GM18868 (cell line): ENCODE measurements around the gene DLG2.
"Not testable (repeated sequence)": the region's sequence is repeated elsewhere in the genome, so short reads cannot be mapped to it uniquely, and the experiment has no call there.

ENCODE experiments used
- ATAC-seq: cut with Tn5 transposase; IDR thresholded peaks from one replicate; pipeline ENCODE4 v1.9.1; 2021; ENCODE audit warnings: mild to moderate bottlenecking, moderate library complexity; ENCODE audit not compliant: unreplicated experiment

The DLG2 gene

DNA sequence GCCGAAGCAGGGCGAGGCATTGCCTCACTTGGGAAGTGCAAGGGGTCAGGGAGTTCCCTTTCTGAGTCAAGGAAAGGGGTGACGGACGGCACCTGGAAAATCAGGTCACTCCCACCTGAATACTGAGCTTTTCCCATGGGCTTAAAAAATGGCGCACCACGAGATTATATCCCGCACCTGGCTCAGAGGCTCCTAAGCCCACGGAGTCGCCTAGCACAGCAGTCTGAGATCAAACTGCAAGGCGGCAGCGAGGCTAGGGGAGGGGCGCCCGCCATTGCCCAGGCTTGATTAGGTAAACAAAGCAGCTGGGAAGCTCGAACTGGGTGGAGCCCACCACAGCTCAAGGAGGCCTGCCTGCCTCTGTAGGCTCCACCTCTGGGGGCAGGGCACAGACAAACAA lies 2039.3 kb downstream of the DLG2 start:
- ATAC-seq: not testable (repeated sequence)

DNA sequence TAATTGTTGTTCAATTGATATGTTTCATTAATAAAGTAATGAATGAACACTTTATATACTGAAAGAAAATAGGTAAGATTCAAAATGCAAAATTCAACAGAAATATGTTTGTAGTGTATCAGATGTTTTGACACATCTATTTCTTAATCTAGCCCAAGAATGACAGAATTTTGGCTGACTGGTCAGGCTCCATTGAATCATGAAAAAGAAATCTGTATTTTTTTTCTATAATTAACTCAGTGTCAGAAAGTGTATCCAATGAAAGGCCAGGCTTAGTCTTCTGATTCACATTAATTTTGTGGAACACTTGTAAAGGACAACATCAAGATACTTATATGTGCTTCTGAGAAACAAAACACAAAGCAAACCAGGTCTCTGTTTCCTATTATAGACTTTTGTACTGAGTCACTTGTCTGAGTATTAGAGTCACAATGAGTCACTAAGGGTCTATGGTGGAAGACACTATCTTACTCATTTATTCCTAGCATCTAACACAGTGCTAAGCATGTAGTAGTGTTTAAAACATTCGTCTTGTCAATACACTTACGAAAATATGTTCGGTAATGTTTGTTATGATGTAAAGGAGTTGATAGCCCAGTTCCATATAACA lies 2043.3 kb downstream of the DLG2 start:
- peak; percentile 99 for ATAC-seq

DNA sequence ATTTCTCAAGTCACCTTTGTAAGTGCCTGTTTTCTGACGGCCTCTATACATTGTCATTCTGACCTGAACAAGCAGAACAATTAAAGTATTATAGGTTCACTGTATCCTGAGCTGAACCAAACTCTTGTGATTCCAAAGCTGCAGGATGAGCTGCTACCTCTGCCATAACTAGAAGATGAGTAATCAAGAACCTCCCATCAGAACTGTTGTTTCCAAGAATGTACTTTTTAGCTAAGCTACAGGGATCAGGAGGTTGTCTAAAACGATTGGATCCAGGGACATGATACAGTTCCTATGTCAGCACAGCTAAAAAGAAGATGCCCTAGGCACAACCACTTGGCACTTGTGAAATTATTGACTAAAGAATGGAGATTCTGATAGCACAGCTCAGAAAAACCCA lies 2052.6 kb downstream of the DLG2 start:
- no peak for ATAC-seq

DNA sequence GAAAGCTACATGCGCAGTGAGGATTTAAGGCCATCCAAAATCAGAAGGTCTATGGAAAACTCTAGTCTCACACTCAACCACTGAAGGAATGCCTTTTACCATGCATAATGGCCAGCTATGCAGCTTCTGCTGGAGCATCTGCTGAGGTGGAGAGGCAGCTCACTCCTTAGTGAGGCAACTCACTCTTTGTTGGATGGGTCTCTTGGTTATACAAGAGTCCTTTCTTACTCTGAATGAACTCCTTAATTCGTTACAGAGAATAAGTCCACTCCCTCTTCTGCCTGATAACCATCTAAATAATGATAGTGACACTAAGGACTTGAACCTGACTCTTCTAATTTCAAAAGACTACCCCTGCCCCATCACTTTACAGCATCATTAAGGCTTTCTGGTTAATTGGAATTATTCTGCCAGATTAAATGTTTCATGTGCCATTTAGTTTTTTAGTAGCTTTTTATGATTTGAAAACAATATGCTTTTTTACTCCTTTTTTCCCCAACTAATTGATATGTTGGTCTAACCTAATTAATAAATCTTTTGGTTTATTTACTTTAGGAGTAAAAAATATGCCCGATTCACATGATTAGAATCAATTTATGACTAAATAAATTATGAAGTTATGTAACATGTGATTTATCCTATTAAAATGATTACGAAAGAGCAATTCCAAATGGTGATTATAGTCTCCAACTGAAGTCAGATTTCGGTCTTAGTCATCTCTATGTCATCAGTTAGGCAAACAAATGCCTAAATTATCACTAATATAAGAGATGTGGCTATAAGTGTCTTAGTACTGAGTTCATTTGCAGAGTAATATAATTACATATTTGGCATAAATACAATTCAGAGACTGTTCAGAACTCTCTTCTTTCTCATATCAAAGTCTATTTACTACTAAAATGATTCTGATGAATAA lies 2054.3 kb downstream of the DLG2 start:
- ATAC-seq: no peak

DNA sequence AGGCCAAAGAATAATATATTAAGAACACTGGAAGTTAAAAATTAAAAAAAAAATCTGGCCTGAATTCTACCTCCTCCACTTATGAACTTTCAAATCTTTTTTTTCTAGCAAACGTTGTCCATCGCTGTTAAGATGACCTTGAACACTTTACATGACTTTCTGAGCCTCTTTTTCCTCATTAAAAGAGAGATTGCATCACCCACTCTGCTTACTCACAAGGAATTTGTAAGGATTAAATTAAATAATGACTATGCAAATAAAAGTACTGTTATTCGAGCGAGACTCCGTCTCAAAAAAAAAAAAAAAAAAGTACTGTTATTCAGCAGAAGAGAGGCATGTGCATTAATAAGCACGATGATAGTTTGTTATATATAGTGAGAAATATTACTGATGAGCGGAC lies 2055.8 kb downstream of the DLG2 start:
- ATAC-seq: no peak

DNA sequence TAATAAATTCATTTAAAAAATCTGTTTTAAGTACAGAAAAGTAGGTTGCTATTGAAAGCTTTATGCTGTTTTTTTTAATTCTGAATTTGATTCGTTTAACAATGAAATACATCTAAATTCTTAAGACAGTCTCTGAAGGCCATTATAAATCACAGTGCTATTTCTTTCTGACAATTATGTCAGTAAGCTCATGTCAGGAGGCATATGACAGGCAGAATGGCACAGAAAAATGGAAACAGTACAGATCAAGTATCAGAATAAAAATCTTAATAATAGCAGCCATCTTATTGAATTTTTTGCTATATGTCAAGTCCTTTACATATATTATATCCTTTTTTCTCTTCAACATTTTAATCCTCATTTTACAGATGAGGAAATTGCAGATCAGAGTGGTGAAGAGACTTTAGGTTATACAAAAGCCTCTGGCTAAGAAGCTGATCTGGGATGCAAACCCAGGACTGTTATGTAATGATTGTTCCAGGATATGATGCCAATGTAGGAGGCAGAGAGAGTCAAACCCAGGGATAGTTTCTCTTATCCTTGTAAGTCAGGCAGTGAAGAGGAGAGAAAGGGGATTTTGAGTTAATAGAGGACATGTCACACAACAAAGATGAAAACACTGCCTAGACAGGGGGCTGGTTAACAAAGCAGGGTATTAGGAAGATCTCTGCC lies 2057.9 kb downstream of the DLG2 start:
- no peak for ATAC-seq

DNA sequence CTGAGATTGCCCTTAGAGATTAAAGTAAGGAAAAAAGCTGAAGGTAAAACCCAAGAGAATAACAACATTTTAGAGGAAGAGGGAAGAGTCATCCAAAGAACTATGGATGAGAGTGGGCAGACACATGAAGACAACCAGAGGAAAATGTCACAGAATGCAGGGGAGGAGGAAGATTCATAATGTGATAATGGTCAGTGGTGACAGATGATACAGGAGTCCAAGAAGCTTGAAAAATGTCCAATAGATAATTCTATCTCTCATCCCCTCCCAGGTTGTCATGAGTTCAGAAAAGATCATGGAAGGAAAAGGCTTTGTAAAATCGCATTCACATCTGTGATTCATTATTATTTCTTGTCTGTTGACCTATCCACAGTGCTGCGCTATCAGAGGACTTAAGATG lies 2058.6 kb downstream of the DLG2 start:
- ATAC-seq: no peak

DNA sequence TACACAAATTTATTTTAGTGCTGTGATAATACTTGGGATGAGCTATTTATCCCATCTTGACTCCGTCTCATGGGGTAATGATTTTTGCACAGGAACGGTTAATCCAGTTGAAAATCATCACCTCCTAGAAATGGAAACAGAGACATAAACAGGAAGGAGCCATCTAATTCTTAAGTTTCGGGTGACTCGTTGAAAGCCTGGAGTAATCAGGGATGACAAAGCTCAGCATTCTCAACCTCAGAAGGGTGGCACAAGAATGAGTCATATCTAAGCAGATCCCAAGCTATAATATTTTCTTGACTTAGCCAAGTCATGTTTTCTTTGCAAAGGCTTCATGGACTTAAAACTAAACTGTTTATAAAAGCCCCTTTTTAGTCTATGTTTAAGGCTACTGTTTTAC lies 2060.2 kb downstream of the DLG2 start:
- ATAC-seq: no peak

DNA sequence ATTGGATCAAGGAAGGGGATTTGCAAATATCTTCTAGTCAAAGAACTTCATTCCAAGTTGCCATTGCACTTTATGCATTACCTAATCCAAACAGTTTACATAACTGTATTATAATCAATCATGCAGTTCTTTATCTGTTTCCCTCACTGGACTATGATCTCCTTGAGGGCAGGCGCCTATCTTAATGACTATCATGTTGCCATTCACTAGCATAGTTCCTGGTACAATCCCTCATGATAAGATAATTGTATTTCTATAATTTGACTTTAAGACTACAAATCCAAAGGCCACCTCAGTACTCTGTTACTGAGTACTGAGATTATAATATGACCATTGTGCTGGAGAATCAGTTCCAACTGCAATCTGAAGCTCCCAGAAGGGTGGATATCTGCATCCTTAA lies 2062.3 kb downstream of the DLG2 start:
- ATAC-seq: no peak

DNA sequence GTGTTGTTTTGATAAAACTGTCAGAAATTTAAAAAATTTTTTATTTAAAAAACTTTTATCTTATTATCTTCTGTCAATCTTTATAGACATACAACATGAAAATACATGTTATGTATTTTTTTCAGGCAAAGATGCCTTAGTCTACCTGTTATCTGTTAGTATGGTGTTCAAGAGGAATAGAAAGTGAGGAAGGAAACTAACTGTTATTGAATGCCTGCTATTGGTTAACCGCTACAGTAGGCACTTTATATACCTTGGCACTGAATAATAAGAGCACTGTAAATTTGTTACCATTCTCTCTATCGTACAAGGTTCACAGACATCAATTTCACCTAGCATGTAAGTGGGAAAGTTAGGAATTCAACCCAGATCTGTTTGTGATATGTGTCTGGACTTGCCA lies 2068.9 kb downstream of the DLG2 start:
- no peak for ATAC-seq

DNA sequence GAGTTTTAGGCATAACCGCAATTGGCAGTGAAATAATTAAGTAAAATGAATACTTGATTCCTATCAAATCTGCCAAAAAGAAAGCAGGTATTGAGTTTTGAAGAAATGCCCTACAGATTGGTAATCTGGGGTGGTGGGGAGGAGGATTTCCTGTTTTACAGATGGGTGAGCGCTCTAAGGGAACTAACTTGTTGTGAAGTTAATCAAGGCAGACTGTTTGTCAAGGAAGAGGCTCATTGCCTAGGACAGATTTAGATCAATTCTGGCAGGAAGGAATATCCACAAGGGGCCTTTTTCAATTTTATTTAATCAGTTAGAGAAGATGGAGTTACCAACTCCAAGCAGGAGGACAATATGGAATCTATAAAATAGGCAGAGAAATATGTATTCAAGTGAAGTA lies 2069.5 kb downstream of the DLG2 start:
- ATAC-seq: no peak

DNA sequence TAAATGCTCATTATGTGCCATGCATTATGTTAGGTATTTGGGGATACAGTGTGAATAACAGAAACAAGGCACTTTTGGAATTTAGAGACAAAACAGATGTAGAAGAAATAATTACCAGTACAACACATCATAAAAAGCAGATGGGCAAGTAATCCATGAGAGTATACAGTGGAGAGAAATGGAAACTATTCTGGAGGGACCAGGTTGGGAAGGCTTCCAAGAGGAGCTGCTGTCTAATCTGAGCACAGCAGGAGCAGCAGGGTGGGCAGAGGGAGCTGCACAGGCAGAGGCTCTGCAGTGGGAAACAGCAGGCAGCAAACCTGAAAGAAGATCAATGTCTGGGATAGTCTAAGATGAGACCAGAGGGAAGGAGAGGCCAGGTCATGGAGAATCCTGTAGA lies 2072.3 kb downstream of the DLG2 start:
- no peak for ATAC-seq

DNA sequence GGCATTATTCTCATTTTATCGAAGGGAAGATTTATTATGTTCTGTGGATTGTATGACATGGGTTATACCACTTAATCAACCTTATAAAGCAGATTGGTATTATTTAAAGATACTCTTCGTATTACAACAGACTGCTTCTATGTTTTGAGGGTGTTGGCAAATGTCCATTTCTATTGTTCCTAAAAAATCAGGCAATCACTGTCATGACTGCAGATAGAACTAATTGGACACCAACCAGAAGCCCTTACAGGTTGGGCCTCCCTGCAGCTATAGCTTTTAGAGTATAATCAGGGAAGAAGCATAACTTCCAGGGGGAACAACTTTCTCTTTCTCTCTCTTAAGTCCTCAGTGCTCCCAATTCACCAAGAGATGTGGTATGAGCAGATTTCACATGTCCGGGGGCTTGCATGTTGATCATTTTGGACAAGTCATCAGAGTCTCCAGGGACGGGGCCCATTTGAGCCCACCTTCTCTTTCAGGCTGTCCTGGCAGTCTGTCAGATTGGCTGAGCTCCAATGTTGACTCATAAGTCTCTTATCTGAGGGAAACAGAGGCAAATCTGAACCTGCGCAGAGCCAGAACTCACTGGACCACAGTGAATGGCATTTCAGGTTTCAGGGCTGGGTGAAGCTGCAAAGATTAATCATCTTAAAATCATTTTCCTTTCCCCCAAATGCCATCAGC lies 2077.0 kb downstream of the DLG2 start:
- ATAC-seq: no peak

DNA sequence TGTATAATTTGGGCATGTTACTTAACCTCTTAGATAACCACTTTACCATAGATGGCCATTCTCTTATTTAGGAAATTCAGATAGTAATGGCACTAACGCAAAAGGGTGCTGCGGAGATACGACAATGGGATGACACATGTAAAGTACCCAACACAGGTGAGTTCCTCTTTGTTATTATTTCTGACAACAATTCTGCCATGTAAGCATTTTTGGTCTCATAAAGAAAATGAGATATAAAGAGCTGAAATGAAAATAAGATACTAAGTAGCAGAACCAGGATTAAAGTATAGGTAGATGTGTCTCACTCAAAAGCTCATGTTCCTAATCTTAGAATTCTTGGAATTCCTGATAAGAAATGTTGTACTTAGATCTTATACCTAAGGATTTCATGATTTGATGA lies 2080.8 kb downstream of the DLG2 start:
- no peak for ATAC-seq

DNA sequence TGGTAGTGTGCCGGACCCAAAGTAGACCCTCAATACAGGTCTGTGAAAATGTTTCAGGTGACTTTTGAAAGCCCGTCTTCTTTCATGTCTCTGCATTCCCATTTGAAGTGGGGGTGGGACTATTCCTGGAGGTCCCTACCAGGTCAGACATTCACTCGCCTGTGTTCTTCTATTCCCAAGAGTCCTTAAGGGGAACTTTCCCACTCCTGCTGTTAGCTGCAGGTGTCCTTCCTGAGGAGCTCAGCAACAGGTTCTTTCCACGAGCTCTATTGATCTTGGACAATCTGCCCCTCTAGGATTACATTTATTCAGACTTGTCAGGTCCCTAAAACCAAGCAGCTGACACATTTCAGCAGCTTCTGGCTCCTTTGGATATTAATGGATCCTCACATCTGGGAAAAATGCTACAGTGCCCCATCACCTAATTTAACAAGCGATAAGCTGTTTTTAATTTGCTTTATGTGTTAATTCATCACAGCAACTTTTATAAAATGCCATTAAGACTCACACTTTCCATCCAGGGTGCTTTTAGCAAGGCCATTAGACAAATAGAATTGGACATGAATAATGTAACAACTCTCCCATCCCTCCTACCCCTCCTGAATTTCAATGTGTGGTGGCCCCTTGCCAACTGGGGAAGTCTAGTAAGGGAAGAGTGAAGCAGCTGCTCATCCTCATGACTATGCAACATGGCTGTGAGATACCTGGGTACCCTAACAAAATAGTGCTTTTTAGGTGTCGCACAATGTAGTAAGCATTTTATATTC lies 2081.5 kb downstream of the DLG2 start:
- no peak for ATAC-seq

DNA sequence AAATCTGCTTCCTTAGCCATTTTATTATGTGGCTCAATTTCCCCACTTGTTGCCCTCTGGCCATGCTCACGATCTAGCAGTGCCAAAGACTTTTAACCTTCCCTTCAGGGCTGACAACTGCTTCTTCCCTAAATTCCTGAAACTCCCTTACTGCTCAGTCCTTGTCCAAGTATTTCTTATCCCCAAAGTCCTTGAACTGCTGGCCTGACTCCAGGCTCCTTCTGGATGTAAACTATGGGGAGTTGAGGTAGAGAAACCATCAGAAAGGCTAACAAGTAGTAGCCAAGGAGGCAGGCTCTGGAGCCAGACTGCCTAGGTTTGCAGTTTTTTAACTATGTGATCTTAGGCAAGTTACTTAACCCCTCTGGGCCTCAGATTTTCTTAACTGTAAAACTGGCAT lies 2082.3 kb downstream of the DLG2 start:
- no peak for ATAC-seq

DNA sequence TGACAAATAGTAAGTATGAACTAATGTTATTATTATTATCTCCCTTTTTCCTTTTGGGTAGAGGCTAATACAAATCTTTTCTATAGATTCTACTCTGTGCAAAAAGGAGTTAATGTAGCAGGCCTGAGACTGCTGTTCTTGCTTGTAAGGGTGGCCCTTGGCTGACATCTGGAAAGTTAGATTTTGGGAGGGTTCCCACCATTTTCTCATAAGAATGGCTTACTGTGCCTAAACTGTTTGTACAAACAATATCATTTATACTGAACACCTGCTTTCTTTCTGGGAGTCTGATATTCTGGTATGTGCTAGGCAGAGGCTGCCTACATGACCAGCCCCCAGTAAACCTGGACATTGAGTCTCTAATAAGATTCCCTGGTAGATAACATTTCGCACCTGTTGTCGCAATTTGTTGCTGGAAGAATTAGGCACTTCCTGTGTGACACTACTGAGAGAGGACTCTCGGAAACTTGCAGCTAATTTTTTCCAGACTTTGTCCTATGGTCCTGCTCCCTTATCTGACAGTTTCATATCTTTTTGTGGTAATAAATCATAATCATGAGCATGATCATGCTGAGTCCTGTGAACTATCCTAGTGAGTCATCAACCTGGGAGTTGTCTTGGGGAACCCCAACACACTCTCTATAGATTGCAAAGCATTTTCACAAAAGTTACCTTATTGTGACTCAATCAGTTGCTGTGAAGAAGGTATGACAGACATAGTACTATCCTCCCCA lies 2083.3 kb downstream of the DLG2 start:
- peak; percentile 95 for ATAC-seq

DNA sequence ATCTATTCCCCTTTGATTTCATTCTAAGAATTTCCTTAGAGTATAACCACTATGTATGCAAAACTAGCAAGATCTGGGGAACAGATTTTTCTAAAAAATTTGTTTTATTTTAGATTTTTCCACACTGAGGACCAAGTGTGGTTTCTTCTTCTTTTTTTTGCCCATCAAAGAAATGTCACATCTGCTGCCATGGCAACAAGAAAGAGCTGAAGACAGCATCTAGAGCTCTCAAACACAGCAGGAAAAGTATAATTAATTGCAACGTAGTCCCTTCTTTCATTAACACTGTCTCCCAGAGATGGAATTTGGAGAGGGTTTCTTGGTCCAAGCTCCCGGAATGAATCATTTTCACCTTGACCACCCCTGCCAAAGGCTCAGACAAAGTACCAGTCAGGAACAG lies 2084.3 kb downstream of the DLG2 start:
- ATAC-seq: no peak

DNA sequence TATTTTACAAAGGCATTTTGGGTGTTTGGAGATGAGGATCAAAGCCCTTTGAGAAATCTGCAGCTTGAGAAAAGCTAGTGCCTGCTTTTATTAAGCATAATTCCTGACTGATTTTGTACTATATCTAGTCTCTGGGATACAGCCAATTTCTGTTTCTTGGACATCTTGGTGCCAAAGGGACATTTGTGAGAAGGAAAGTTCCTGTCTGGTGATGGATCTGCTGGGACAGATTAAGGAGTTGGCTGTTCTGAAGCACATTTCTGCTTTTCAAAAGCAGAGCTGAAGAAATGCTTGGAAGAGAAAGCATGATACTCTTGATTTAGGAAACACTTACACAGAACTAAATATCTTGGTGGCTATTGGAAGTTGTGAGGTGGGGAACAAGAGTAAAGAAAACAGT lies 2086.4 kb downstream of the DLG2 start:
- no peak for ATAC-seq

DNA sequence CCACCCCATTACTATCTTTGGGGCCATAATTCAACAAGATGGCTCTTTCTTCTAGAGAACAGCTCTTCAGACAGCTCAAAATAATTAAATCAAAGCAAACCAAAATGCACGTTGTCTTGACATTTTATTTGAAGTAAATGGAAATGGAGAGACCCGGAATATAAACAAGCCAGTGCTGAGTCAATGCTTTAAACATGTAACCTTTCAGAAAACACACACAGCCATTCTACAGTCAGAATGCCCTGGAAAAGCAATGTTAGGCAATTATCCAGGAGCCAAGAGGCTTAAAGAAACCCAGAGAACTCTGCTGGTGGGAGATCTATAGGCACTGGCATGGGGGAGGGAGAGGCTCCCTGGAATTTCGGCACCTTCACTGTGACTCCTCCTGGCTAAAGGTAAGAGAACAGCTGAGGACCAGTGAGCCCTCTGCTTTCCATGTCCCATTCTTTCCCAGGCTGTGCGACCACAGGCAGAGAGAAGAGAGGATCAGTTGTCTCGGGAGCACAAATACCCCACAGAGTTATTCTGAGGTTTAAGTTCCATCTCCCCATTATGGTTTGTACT lies 2086.9 kb downstream of the DLG2 start:
- no peak for ATAC-seq
